ENCODE measurements around the gene KRTAP19-8. TPM values are rescaled to one million over a fixed set of nuclear protein-coding genes. Genes with fewer than 3 reads are reported as not detected.

The KRTAP19-8 gene
- total RNA-seq, 1 donor from 2014 or later, result not detected

DNA sequence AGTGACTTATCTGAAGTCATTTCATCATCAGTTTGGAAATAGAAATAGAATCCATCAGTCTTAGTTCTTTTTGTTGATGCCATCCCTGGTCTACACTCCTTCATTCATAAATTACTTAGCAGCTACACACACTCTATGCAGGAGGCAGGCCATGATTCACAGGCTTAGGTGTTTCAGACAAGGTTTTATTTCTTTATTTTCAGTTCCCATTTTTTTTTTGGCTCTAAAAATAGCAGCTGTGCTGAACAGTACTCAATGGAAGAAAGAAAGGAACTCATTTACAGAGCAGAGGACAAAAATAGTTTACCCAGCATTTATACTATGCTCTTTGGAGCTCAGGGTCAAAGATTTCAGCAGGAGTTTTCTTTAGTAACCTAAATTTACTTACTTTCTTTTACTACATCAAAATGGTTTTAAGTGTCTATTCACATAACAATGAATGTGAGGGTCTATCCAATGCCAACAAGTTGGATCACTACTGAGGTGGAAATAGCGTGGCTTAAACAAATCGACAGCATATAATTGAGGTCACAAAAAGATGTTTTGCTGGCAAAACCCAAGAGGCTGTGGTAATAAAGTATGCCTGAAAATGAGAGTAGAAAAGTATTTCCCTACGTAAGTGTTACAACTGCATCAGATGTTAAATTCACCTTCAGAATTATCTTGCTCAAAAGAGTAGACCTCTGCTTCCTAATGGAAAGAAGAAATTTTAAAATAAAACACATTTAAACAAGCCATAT lies 7.7 kb downstream of the KRTAP19-8 start:
- no peak for TF ChIP-seq CTCF (IDR thresholded peaks at IDR 0.05)
- TF ChIP-seq EZH2 (IDR thresholded peaks at IDR 0.05), result no peak
- no peak for TF ChIP-seq EZH2phosphoT487 (IDR thresholded peaks at IDR 0.05)
- Histone ChIP-seq H3K4me2 (no peak overlapping the region), H3K36me3 (no peaks in the 10 kb centered on the region), H3K27me3 (no peaks in the 10 kb centered on the region), H2AFZ (replicated peaks) (no peak overlapping the region), H3K4me3 (no peak overlapping the region), H3K9me3 (ENCODE audit: low read depth) (no peaks in the 10 kb centered on the region), H3F3A (ENCODE audit: low read depth) (no peaks in the 10 kb centered on the region), H3K27ac (no peak overlapping the region), H4K20me1 (ENCODE audit: low read depth) (no peaks in the 10 kb centered on the region), H3K9ac (no peak overlapping the region), H3K4me1 (no peaks in the 10 kb centered on the region), H3K79me2 (ENCODE audit: low read depth) (no peaks in the 10 kb centered on the region)
- H3K9me3 Mint-ChIP-seq, result no peaks in the 10 kb centered on the region
- no peak for DNase-seq (ENCODE audit: low spot score)
- H3K4me1 Mint-ChIP-seq, result no peaks in the 10 kb centered on the region
- H3K4me3 Mint-ChIP-seq, result no peak overlapping the region
- no peak overlapping the region for H3K27ac Mint-ChIP-seq
- no peaks in the 10 kb centered on the region for H3K36me3 Mint-ChIP-seq
- H3K27me3 Mint-ChIP-seq (ENCODE audit: insufficient read depth, low read depth), result no peaks in the 10 kb centered on the region

GRCh38 chr21:31023680-31024079 lies 14.6 kb downstream of the KRTAP19-8 start:
- H3K4me3 Mint-ChIP-seq, result no peak overlapping the region
- H3K36me3 Mint-ChIP-seq, result no peaks in the 10 kb centered on the region
- peaks cover 3% of the 10 kb centered on the region for H3K27me3 Mint-ChIP-seq (ENCODE audit: insufficient read depth, low read depth)

DNA sequence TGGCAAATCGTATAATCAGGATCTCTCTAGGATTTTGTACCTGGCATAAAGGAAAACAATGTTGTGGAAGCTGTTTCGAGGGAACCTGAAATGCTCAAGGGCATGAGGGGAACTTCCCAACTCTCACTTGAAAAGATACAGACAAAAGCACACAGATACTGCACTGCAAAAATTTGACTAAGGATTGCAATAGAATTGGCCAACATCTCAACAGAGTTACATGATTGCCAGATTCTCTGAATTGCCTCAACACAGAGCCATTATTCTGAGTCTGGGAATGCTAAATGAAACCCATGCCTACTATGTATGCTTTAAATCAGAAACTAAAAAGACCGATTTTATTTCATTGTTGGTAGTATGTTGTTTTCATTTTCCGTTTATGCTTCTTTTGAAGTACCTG lies 16.0 kb downstream of the KRTAP19-8 start:
- H3K4me1 ChIP-seq, result no peaks in the 10 kb centered on the region
- no peak for DNase-seq (ENCODE audit: low spot score)
- TF ChIP-seq EZH2phosphoT487 (IDR thresholded peaks at IDR 0.05) (no peak), CTCF (IDR thresholded peaks at IDR 0.05) (no peak), EZH2 (IDR thresholded peaks at IDR 0.05) (no peak)
- H3F3A ChIP-seq (ENCODE audit: low read depth), result no peaks in the 10 kb centered on the region
- Mint-ChIP-seq H3K9me3 (no peaks in the 10 kb centered on the region), H3K27me3 (ENCODE audit: insufficient read depth, low read depth) (peaks cover 3% of the 10 kb centered on the region), H3K27ac (no peak overlapping the region), H3K4me3 (no peak overlapping the region), H3K4me1 (no peaks in the 10 kb centered on the region), H3K36me3 (no peaks in the 10 kb centered on the region)
- no peak overlapping the region for H2AFZ ChIP-seq (replicated peaks)
- H3K36me3 ChIP-seq, result no peaks in the 10 kb centered on the region
- no peaks in the 10 kb centered on the region for H3K79me2 ChIP-seq (ENCODE audit: low read depth)
- no peaks in the 10 kb centered on the region for H3K27me3 ChIP-seq
- H3K27ac ChIP-seq, result no peak overlapping the region
- no peaks in the 10 kb centered on the region for H4K20me1 ChIP-seq (ENCODE audit: low read depth)
- no peak overlapping the region for H3K4me2 ChIP-seq
- H3K4me3 ChIP-seq, result no peak overlapping the region
- H3K9me3 ChIP-seq (ENCODE audit: low read depth), result no peaks in the 10 kb centered on the region
- H3K9ac ChIP-seq, result no peak overlapping the region

More at GRCh38 chr21:31023680-31024079, 14.6 kb downstream of the KRTAP19-8 start:
- Histone ChIP-seq H3K79me2 (ENCODE audit: low read depth) (no peaks in the 10 kb centered on the region), H3K4me3 (no peak overlapping the region), H3K9ac (no peak overlapping the region), H3K9me3 (ENCODE audit: low read depth) (no peaks in the 10 kb centered on the region), H3F3A (ENCODE audit: low read depth) (no peaks in the 10 kb centered on the region), H4K20me1 (ENCODE audit: low read depth) (no peaks in the 10 kb centered on the region), H3K27ac (no peak overlapping the region), H3K27me3 (no peaks in the 10 kb centered on the region), H2AFZ (replicated peaks) (no peak overlapping the region), H3K4me2 (no peak overlapping the region), H3K36me3 (no peaks in the 10 kb centered on the region), H3K4me1 (no peaks in the 10 kb centered on the region)
- Mint-ChIP-seq H3K4me1 (no peaks in the 10 kb centered on the region), H3K27ac (no peak overlapping the region), H3K9me3 (no peaks in the 10 kb centered on the region)
- TF ChIP-seq EZH2phosphoT487 (IDR thresholded peaks at IDR 0.05) (no peak), CTCF (IDR thresholded peaks at IDR 0.05) (no peak), EZH2 (IDR thresholded peaks at IDR 0.05) (no peak)
- no peak for DNase-seq (ENCODE audit: low spot score)

Data from neural progenitor cell (in vitro differentiated cells).